GM12878 (cell line): Measurements from ENCODE around the gene CAB39L.

Experiments
- CTCF ChIP-seq, 3 experiments: IDR thresholded peaks in 2 of 3; conservative IDR thresholded peaks in 1 of 3; 2 replicates each; pipeline ENCODE4 v1.5.1; 2011; ENCODE audit warnings: low read depth in 3 of 3, low read length in 3 of 3, mild to moderate bottlenecking in 3 of 3, control low read depth in 2 of 3, moderate library complexity in 2 of 3, inconsistent platforms in 1 of 3, mixed read lengths in 1 of 3; ENCODE audit not compliant: control insufficient read depth in 2 of 3, insufficient read depth in 1 of 3; ENCODE audit errors: extremely low read depth in 1 of 3
- E2F4 ChIP-seq: IDR thresholded peaks from 2 replicates; pipeline ENCODE4 v1.6.1; 2012; ENCODE audit warnings: low read depth, low read length, improper control_type of control experiment
- NBN ChIP-seq: fragments of 450-650 bp; IDR thresholded peaks from 2 replicates; pipeline ENCODE4 v1.6.1; 2016
- ZSCAN29 ChIP-seq: fragments of 450-650 bp; IDR thresholded peaks from 2 replicates; pipeline ENCODE4 v1.6.1; 2017; ENCODE audit warnings: mild to moderate bottlenecking, moderate library complexity

- TF ChIP-seq ZSCAN29 (no peak), NBN (no peak), CTCF (IDR thresholded peaks at IDR 0.05 in 2 of 3, conservative IDR thresholded peaks at IDR 0.05 in 1 of 3; ENCODE audit: control insufficient read depth in 2 of 3, extremely low read depth in 1 of 3, insufficient read depth in 1 of 3, low read depth in 3 of 3, low read length in 3 of 3) (no peak), E2F4 (no peak)
These were observed 97.4 kb downstream of the CAB39L start for GRCh38 chr13:49346460-49346859.
